HuH-7 (cell line): ENCODE data around the gene ARMCX6.
"Not testable (repeated sequence)": the region's sequence is repeated elsewhere in the genome, so short reads cannot be mapped to it uniquely, and the experiment has no call there.

Experiments
- DNase-seq: peaks from one replicate; pipeline ENCODE4 v3.0.0; 2011; ENCODE audit warnings: low spot score

ARMCX6 gene

DNA sequence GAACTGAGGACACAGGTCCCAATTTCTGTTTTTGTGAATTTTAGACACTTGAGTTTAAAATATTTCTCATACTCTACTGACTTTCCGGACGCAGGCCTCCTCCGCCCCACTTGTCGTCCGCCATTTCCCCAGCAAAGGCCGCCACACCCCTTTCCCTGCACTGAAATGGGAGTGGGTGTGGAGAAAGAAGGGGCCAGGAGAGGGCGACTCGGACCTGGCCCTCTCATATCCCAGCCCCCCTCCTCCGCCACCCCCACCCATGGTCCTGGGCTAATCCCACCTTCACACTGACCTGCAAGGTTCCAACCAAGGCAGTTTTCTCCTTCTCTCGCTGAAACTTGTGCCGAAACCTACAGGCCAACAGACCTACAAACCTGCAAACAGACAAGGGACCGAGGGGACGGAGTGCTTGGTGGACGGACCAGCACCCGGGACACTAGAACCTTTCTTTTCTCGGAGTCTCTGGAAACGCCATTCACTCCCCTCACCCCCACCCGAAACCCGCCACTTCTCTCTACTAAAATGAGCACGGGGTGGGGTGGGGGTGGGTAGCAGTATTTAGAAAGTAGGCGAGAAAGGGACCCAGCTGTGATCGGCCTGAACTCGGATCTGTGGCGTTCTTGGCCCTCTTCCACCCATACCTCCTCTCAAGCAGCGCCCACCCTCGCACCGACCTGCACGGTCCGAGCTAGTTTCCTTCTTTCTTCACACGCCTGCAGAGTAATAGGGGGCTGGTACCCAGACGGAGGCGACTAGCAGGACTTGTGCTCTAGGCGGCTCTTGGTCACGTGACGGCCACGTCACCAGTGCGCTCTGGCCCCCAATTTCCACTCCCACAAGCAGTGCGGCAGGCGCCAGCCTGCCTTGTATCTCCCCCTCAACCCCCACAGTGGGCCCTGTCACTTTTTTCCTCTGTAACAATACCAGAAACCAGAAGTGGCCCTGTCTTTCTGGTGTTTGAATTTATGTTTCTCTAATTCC is at the start of gene ARMCX6:
Gene ARMCX6 (minus strand): TSS at position 790 of the 981 bp plus-strand sequence. CDS start 1,380 bp downstream, outside the sequence.
- DNase-seq: peak; percentile 77

DNA sequence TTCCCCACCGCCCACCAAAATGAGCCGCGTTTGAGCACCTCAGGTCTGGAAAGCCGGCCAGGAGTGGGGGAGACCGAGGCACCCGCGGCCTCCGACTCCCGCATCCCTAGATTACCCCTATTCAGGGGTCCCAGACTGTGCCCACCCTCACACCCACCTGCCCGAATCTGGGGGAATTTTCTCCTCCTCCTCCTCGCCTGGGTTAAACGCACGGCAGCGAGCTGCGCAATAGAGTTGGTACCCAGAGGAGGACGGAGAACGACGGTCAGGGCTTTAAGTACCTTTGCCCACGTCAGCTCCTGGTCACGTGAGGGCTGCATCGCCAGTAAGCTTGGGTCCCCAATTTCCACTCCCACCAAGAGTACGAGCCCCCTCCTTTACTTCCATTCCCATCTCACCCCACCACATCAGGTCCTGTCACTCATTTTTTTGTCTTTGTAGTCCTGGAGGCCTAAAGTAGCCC is 41.8 kb upstream of the ARMCX6 start, which contains the start of gene ARMCX2:
Gene ARMCX2 (minus strand): TSS at position 250 of the 463 bp plus-strand sequence. CDS start 2,262 bp downstream, outside the sequence.
- no peak for DNase-seq

GRCh38 chrX:101658661-101659491 is 41.1 kb upstream of the ARMCX6 start:
- DNase-seq: peak; percentile 32

DNA sequence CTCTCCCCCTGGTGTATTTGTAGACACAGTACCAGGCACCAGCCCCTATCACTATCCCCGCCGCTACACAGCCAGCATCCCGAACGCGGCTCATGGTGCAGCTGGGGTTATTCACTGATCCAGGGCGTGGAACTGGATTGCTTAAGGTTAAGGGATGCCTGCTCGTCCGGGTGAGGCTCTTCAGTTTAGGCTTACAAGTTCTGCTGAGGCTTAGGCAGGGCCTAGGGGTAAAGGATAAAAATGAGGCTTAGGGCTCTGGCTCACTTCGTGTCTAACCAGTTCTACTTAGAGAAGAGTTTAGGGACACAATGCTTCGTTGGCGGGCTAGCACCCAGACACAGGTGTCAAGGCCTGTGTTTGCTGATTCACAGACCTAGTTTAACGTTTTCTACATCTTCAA is 39.7 kb upstream of the ARMCX6 start:
- no peak for DNase-seq

DNA sequence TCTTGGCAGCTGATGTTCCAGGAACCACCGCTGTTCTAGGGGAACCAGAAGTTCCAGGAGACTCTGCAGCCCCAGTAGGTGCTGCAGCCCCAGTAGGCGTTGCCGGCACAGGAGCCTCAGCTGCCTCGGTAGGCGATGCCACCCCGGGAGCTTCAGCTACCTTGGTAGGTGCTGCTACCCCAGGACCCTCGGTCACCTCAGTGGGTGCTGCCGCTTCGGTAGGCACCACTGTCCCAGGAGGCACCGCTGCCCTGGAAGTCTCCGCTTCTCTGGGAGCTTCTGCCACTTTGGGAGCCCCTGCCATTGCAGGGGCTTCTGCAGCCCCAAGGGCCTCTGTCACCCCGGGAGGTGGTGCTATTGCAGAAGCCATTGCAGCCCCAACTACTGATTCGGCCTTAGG is 39.0 kb upstream of the ARMCX6 start:
- DNase-seq: no peak

GRCh38 chrX:101655534-101655933 is 37.7 kb upstream of the ARMCX6 start:
- DNase-seq: no peak

DNA sequence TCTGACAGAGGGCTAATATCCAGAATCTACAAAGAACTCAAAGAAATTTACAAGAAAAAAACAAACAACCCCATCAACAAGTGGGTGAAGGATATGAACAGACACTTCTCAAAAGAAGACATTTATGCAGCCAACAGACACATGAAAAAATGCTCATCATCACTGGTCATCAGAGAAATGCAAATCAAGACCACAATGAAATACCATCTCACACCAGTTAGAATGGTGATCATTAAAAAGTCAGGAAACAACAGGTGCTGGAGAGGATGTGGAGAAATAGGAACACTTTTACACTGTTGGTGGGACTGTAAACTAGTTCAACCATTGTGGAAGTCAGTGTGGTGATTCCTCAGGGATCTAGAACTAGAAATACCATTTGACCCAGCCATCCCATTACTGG is 29.9 kb upstream of the ARMCX6 start:
- not testable (repeated sequence) for DNase-seq

DNA sequence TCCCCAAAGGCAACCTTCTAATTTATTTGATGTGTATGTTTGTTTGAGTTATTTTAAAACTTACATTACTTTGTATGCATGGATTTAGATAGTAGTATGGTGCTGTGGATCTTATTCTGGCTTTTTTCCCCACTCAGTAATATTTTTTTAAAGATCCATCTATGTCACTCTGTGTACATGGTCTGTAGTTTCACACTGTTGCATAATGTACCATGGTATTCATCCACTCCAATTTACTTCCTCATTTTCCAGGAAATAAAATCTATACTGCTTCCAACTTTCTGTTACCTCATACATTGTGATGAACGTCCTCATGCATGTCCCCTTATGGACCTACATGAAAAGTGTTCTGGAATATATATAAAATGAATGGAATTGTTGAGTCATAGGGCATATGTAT is 24.3 kb upstream of the ARMCX6 start:
- DNase-seq: no peak

- no peak for DNase-seq
These were observed 21.8 kb upstream of the ARMCX6 start for GRCh38 chrX:101639583-101639982.

DNA sequence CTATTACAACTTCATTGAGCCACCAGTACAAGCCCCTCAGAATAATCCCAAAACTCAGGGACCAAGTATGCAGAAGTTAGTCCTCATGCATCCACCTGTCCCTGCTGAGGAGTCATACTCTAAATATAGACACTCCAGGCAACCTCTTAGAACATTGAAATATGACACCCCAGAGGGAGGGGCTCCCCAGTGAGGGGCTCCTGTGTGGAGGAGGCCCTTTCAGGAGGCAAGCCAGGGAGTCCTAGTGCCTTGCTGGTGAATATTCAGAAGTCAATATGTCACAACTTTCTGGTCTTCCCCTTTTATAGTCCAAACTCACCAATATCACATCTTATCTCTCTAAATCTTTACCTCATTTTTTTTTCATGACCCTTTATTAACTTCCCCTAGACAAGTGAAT is 1.6 kb upstream of the ARMCX6 start:
- no peak for DNase-seq

GRCh38 chrX:101605728-101606127 is 12.1 kb downstream of the ARMCX6 start:
- DNase-seq: no peak

GRCh38 chrX:101605146-101605545 is 12.7 kb downstream of the ARMCX6 start:
- DNase-seq: no peak

DNA sequence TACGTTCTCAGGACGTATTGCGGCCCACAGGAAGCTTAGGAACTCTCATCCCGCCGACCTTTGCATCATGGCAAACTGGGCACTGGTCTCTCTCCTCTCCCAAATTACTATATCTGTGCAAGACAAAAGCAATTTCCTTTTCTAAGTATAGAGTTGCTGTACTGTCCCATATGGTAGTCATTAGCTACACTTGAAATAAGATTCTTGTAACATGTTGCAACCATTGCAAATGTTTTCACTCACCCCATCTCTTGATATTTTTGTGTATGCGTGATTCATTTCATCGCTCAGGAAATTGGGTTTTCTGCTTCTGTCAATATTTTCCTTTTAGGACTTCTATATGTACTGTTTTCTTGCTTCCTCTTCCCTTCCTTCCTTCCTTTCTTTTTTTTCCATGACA is 15.7 kb downstream of the ARMCX6 start:
- no peak for DNase-seq

DNA sequence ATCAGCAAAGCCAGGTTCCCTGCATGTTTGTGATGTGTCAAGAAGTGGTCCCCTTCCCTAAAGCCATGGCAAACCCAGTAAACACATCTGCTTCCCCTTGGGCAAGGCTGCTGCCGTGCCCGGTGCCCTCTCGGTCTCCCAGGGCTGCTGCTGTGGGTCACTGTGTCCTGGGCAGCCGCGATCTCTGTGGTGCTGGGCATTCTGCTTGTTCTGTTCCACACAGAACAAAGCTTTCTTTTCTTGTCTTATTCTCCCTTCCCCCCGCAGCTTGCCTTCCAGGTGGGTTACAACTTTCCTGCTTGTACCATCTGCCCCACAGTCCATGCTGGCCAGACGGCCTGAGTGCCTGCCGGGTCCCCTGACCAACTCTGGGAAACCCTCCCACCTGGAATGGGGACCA is 18.2 kb downstream of the ARMCX6 start:
- DNase-seq: not testable (repeated sequence)

GRCh38 chrX:101595739-101596419 is 21.9 kb downstream of the ARMCX6 start:
- peak; percentile 45 for DNase-seq
